Measurements from ENCODE around the gene STPG4. TPM values are rescaled to one million over a fixed set of nuclear protein-coding genes. Genes with fewer than 3 reads are reported as not detected.

Gene STPG4
- polyA plus RNA-seq, 1 of the 3 experiments (the other 2 are of a cell fraction): 0.20 TPM

- TF ChIP-seq POLR2AphosphoS5 (IDR thresholded peaks at IDR 0.05; ENCODE audit: low read depth, low read length) (no peak), SMC3 (IDR thresholded peaks at IDR 0.05; ENCODE audit: low read depth, low read length) (peak; percentile 29; the same call in 1 of the 2 replicates), GABPA (IDR thresholded peaks at IDR 0.05; ENCODE audit: low read depth) (no peak), GATA2 (CRISPR knock-in tag; IDR thresholded peaks at IDR 0.05) (peak; percentile 76), TAF1 (IDR thresholded peaks at IDR 0.05; ENCODE audit: borderline replicate concordance, low read depth, low read length) (no peak), ELF1 (IDR thresholded peaks at IDR 0.05) (no peak), NFIC (IDR thresholded peaks at IDR 0.05; ENCODE audit: borderline replicate concordance) (no peak), CHD2 (IDR thresholded peaks at IDR 0.05; ENCODE audit: low read length, partially characterized antibody) (peak; percentile 88), IRF3 (IDR thresholded peaks at IDR 0.05; ENCODE audit: low read depth, low read length) (peak; percentile 13; the same call in 1 of the 2 replicates), YY1 (IDR thresholded peaks at IDR 0.05; ENCODE audit: low read depth) (no peak)
Observed at GRCh38 chr2:47041063-47041462, 114.0 kb downstream of the STPG4 start (continued).

- Histone ChIP-seq H3K9me2 (no peaks in the 10 kb centered on the region), H3K9me3 (no peaks in the 10 kb centered on the region), H2AFZ (ENCODE audit: low read depth) (no peak overlapping the region), H3K4me1 (ENCODE audit: control insufficient read depth in 1 of 2, insufficient read depth in 2 of 2, low read depth in 1 of 2, low read length in 1 of 2) (peaks cover 37 to 73% of the 10 kb centered on the region in 2 experiments), H3F3A (replicated peaks; ENCODE audit: insufficient read depth) (peaks cover 22% of the 10 kb centered on the region), H3K4me3 (ENCODE audit: low read depth in 2 of 2, low read length in 1 of 2) (no peak overlapping the region), H3K9ac (no peak overlapping the region), H4K20me1 (ENCODE audit: insufficient read depth) (no peaks in the 10 kb centered on the region), H3K36me3 (replicated peaks in 1 of 2; ENCODE audit: control insufficient read depth in 1 of 2, insufficient read depth in 2 of 2, low read length in 1 of 2) (no peaks in the 10 kb centered on the region), H3K4me2 (no peak overlapping the region), H3K27ac (ENCODE audit: low read depth in 2 of 2, low read length in 1 of 2) (peak overlapping the region; percentile 96 to 99), H3K79me2 (ENCODE audit: insufficient read depth) (peaks cover 32% of the 10 kb centered on the region; the same call in 1 of the 2 replicates), H3K27me3 (ENCODE audit: insufficient read depth) (no peaks in the 10 kb centered on the region)
- no peak for DNase-seq
- ChIA-PET POLR2A (interaction anchor here (0.9 to 5.4 kb wide), 6 partner anchors 16 to 48 kb away, joined by 3 to 49 read pairs (median 6); no protein-coding TSS in a partner anchor), CTCF (interaction anchor here (1.0 to 3.9 kb wide), 3 partner anchors 47 to 229 kb away, joined by 3 to 23 read pairs (median 4); no protein-coding TSS in a partner anchor)
- 92% methylated on average over 10 of the region's 10 CpGs for WGBS (ENCODE audit: low lambda C conversion rate)
- TF ChIP-seq RXRA (IDR thresholded peaks at IDR 0.05; ENCODE audit: borderline replicate concordance, low read depth) (no peak), NRF1 (IDR thresholded peaks at IDR 0.05; ENCODE audit: low read depth, low read length) (no peak), FOXM1 (IDR thresholded peaks at IDR 0.05; ENCODE audit: low read depth) (no peak), ELF1 (IDR thresholded peaks at IDR 0.05) (no peak), TAF1 (IDR thresholded peaks at IDR 0.05; ENCODE audit: borderline replicate concordance, low read depth, low read length) (no peak), IRF3 (IDR thresholded peaks at IDR 0.05; ENCODE audit: low read depth, low read length) (no peak), MAX (IDR thresholded peaks at IDR 0.05; ENCODE audit: low read depth) (no peak), TCF12 (IDR thresholded peaks at IDR 0.05) (no peak), CTCF (IDR thresholded peaks at IDR 0.05) (no peak), USF1 (IDR thresholded peaks at IDR 0.05; ENCODE audit: borderline replicate concordance, low read depth) (no peak), POLR2AphosphoS5 (IDR thresholded peaks at IDR 0.05; ENCODE audit: low read depth, low read length) (no peak), FOSL2 (IDR thresholded peaks at IDR 0.05; ENCODE audit: borderline replicate concordance, low read depth) (no peak), YY1 (IDR thresholded peaks at IDR 0.05; ENCODE audit: low read depth) (no peak), GABPA (IDR thresholded peaks at IDR 0.05; ENCODE audit: low read depth) (no peak), ZBTB33 (IDR thresholded peaks at IDR 0.05; ENCODE audit: borderline replicate concordance, low read depth) (no peak), REST (IDR thresholded peaks at IDR 0.05; ENCODE audit: low read depth, low read length) (no peak)
Observed at GRCh38 chr2:47040651-47041050, 114.5 kb downstream of the STPG4 start.

Data from SK-N-SH (cell line).